ENCODE data around the gene UBN1.

The UBN1 gene

DNA sequence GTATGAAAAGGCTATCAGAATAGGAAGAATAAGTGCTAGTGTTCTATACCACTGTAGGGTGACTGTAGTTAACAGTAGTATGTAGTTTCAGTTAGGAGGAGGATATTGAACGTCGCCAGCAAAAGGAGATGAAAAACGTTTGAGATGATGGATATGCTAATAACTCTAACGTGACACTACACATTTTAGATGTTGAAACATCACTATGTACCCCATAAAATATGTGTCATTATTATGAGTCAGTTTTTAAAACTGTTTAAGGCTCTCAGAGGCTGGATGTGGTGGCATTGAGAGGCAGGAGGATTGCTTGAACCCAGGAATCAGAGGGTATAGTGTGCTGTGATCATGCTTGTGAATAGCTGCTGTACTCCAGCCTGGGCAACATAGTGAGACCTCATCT lies 31.8 kb downstream of the UBN1 start:
- DNase-seq: no peak
- intact Hi-C loops (cut with DNase I): no loop called here

DNA sequence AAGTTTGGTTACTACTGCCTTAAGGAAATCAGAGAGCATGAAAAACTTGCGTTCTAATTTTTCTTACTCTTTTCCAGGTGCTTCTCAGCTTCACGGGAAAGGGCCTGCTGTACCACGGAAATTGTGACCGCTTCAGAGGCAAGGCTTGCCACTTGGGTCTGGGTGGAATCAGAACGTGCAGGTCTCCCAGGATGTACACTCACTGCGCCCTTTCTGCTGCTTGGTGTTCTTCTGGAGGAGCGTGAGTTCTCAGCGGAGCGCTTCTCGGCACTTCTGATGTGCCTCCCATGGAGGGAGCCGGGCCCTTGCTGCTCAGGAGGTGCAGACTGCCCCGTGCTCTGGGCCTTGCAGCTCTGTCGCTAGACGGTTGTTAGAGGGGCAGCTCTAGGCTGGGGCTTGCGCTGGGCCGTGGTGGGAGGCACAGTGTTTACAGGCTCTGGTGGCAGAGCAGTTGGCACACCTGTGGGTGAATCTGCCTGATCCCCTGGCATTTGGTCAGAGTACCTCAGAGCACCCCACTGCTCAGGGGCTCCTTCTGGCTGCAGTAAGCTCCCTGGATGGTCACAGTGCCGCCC lies 32.8 kb downstream of the UBN1 start:
- intact Hi-C loops (cut with DNase I): no loop called here
- DNase-seq: no peak

DNA sequence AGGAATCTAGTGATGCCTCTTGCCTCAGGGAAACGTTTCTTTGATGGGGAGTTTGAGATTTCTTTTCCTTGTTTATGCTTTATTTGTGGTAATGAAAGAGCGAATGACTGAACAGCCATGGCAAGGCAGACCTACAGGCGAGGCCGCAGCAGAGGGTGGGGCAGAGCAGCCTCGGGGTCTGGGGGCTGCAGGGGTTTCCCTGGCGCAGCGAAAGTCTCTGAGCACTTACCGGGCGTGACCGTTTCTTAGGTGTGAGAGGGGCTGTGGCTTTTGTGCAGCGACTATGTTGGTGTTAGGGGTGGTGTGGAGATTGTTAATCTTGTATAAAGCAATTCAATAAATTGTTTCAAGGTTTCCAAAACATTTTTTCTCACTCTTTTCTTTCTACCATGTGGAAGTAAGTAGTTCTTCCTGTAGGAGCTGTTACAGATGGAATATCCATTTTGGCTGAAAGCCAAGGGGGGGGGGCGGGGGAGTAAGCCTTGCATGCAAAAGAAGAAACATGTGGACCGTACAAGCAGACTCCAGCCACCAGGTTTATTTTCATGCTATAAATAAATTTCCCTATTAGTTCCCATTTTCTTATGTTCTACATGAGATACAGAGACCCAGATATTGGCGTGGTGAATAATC lies 34.8 kb downstream of the UBN1 start:
- DNase-seq: no peak
- intact Hi-C loops (cut with DNase I): no loop called here

DNA sequence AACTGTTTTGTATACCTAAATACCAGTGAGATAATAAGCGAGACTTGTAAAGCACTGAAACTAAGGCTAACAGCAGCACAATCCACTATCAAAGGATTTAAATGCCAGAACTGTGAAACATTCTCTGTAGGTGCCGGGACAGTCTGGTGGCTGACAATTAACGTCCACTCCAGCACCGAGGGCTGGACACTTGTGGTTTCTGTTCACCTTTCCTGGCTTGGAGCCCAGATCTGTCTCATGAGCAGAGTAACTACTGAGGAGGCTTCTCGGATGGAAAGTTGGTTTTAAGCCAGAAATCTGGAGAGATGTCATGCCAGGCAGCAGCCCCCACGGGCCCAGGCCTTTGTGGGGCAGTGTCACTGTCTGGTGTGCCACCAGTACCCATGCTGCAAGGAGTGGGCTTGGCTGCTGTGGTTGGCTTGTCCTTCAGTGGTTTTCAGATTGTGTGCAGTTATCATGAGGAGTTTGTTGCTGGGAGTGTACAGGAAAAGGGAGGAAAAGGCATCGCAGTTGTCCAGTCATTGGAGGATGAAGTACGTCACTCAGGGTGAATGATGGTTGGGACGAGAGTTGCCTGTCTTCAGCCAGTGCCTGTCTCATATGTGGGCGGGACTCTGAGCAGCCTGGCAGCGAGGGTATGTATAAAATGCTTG lies 35.5 kb downstream of the UBN1 start:
- intact Hi-C loops (cut with DNase I): no loop called here
- DNase-seq: no peak

DNA sequence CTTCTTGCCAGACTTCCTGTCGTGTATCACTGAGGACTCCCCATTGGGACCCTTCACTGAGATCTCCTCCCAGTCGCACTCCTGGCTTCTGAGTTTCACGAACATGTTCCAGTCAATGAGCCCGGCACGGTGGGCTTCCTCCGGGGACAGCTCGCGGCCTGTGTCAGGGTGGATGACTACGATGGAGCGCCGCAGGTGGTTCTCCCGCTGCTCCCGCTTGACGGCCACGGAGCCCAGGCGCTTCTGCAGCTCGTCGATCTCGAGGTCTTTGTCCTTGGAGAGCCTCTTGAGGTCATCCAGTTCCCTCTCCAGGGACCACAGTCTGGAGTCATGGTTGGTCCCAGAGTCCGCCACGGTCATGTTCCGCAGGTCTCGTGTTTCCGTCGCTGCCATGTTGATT lies 36.2 kb downstream of the UBN1 start:
- DNase-seq: no peak
- intact Hi-C loops (cut with DNase I): no loop called here

DNA sequence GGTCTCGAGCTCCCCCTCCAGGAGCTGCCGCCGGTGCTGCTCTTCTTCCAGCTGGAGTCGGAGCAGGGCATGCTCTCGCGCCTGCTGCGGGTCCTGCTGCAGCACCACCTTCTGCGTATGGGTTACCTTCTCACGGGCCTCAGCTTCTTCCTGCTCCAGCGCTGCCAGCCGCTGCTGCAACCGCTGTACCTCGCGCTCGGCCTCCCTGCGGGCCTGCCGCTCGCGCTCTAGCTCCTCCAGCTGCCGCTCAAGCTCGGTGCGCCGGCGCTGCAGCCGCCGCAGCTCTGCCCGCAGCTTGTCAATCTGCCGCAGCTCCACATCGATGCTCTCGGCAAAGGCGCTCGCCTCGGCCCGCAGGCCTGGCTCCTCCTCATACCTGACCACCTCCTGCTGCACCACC lies 36.9 kb downstream of the UBN1 start:
- intact Hi-C loops (cut with DNase I): no loop called here
- DNase-seq: no peak

DNA sequence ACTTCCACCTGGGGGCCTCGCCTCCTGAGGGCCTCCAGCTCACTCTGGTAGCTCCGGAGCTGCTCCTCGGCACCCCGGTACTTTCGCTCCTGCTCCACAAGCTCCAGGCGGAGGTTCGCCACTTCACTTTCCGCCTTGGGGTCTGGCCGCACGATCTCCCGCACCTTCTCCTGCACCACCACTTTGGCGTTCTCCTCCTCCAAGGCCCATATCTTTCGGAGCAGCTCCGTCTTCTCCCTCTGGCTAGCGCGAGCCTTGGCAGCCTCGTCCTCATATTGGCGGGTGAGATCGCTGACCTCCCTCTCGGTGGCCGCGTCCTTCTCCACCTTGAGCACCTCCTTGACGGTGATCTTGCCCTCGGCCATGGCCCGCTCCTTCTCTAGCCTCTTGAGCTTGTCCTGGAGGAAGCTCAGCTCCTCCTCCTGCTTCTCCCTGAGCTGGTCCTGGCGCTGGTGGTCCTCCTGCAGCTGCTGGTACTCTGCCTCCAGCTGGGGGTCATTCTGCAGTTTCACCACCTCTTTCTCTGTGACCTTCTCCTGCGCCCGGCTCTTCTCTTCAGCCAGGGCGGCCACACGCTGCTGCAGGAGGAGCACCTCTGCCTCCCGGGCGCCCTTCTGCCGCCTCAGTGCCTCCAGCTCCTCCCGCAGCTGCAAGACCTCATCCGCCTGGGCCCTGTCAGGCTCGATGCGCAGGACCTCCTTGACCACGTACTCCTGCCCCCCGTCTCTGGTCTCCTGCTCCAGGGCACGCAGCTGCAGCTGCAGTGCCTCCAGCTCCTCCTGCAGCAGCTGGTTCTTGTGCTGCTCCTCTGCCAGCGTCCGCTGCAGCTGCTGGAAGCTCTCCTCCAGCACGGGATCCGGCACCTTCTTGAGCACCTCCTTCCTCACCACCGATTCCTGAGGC lies 37.9 kb downstream of the UBN1 start:
- intact Hi-C loops (cut with DNase I): no loop called here
- DNase-seq: no peak

DNA sequence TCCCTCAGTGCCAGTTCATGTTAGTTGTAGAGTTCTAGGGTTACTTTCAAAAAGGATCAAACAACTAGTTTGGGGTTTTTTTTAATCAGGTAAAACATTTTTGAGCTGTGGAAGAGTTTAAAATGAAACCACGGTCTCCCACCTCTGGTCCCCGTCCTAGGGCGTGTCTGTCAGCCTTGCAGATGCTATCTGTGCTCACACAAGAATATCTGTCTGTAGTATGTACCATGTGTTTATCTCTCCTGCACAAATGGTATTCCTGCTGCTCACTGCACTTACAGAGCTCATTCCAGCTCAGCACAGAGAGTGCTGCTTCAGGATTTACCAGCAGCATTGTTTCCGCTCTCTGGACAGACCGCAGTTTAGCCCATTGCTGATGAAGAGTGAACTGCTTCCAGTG lies 38.9 kb downstream of the UBN1 start:
- intact Hi-C loops (cut with DNase I): no loop called here
- DNase-seq: no peak

DNA sequence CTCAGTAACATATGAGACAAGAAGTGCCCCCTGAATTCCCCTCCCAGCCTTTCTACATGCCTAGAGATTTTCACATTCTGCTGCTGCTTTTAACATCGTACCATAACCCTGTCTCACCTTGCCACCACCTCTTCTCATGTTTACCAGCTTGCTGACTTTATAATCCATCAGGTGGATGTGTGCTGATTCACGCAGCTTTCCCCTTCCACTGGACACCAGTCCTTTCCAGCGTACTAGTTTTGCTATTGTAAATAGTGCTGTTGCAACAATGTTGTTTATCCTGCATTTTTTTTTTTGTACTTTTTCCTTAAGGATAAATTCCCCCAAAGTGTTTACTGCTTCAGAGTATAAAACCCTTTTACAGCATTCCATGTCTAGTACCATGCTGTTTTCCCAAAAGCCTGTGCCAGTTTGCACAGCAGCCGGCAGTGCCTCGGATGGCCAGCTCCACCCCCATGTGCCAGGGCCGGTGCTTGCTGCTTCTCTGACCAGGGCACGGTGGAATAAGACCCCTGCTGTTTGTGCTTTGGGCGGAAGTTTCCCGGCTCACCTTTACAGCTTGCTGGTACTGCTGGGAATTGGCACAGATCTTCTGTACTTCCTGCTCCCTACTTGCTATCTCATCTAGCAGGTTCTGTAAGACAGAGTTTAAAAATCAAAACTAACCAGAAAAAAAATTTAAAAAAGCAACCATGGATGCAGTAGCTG lies 41.3 kb downstream of the UBN1 start:
- no peak for DNase-seq
- intact Hi-C loops (cut with DNase I): no loop called here

DNA sequence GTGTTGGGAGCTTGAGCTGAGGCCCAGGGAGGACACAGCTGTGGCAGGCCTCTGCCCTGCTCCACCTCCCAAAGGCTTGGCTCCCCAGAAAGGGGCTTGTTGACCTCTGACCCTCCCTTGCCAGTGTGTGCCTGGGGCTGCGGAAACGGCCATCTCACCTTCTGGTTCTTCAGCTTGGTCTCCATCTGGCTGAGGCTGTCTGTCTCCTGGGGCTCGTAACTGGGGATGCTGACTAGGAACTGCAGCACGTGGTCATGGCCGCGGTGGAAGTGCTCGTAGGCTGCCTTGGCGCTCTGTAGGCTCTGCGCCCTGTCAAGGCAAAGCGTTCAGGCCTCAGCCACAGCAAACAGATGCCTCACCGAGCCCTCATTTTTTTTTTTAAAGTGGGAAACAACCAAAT lies 42.7 kb downstream of the UBN1 start:
- intact Hi-C loops (cut with DNase I): no loop called here
- DNase-seq: no peak

DNA sequence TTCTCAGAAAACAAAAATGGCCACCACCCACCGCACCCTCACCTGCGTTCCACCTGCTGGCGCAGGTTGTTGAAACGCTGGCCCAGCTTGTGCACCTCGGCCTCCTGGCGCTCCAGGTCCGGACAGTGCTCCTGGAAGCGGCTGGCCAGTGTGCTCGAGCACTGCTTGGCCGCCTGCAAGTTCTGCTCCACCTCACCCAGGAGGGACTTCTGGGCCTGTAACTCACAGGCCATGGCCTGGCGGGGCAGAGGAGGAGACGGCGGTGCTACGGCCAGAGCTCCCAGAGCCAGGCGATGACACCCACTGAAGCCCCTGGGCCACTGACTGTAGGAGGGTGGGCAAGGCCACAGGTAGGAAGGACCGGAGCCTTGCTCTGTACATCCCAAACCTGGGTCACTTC lies 43.4 kb downstream of the UBN1 start:
- intact Hi-C loops (cut with DNase I): no loop called here
- DNase-seq: no peak

DNA sequence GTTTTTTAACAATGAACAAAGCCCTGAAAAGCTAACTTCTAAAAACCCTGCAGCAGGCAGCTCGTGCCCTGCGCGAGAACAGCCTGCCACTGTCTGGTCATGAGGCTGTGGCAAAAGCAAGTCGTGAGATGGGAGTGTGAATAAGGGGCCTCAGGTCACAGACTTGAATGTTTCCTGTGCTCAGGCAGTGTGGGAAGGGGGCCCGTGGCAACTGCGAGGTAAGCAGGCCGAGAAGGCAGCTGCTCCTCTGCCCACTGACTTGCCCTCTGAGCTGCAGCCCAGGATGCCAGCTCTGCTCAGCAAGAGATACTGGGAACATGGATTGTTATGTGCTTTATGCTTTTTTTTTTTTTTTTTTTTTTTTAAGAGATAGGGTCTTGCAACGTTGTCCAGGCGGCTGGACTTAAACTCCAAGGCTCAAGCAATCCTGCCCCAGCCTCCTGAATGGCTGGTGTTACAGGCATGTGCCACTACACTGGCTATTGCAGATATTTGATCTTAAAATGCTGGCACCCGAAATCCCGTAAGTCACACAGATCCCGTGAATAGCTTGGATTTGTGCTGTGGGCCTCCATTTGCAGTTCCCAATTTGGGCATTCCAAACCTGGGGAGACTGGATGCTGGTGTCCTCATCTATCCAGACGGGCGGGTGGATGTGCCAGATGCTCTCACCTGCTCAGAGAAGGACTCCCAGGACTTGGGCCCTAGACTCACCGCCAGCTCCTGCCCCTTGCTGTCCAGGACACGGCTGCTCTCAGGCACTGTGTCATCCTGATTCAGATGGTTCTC lies 44.0 kb downstream of the UBN1 start:
- intact Hi-C loops (cut with DNase I): no loop called here
- no peak for DNase-seq

DNA sequence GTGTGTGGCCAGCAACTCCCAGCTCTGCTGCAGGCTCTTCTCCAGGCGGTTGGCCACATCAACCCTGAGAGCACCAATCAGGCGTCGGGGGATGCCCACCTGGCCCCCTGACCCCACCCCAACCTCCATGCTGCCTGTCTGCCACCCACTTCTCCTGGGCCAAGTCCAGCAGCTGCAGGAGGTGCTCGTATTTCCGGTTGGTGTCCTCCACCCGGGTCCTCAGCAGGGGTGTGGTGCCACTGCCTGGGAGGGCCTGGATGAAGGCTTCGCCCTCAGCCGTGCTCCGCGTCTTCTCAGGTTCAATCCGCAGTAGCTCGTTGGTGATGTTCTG lies 44.6 kb downstream of the UBN1 start:
- no peak for DNase-seq
- intact Hi-C loops (cut with DNase I): no loop called here

DNA sequence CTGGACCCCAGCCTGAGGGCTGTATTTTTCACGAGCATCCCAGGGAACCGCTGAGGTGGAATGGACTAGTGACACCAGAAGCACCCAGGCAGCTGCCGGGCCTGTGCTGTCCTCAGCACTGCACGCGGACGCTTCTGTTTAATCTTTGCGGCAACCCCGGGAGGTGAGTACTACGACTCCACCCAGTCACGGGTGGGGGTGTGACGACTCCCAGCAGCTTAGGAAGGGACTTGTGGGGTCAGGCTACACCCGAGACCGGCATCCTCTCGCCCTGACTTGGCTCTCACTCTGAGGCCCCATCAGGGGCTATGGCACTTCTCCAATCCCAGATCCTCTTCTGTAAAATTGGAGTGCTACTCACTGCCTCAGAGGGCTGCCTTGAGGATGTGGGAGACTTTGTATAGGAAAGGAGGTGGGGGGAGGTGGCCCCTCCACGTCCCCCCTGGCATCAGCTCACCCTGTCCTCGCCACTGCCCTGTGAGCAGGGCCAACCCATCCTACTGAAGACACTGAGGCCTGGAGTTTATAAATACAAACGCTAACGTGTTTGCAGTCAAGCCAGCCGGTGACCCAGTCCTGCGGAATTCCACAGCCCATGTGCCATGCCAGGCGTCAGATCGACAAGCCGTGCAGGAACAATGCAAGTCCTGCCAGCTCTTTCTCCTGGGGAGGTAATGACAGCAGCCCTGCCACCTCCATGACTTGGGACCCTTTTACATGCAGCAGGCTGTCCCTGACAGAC lies 45.3 kb downstream of the UBN1 start:
- no peak for DNase-seq
- intact Hi-C loops (cut with DNase I): no loop called here

DNA sequence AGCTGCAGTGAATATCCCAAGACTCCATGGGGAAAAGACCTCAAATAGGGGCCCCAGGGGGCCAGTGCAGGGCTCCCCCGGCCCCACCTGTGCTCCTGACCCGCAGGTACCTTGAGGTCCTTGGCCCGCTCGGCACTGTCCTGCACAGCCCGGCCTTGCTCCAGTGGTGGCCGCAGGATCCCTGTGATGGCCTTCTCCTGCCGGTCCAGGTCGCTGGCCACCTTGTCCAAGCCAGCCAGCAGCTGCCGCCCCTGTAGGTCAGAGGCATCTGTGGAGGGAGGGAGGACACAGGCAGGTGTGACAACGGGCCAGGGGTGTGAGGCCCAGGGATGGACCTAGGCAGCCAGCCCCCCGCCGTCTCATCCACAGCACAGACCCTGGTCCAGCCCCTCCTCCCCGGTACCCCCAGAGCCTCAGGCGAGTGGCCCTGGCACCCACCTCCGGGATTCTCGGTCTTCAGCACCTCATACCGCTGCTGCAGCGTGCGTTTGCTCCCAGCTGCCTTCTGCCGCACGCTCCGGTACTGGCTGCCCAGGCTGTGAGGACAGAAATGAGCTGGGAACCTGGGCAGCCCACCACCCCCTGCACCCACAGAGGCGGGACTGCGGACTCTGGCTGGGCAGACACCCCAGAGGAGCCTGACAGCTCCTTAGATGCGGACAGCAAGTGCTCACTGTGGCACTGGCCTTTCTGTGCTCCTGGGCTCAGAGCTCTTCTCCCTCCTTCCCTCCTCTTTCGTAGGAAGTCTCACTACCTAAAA lies 46.0 kb downstream of the UBN1 start:
- DNase-seq: no peak
- intact Hi-C loops (cut with DNase I): no loop called here

DNA sequence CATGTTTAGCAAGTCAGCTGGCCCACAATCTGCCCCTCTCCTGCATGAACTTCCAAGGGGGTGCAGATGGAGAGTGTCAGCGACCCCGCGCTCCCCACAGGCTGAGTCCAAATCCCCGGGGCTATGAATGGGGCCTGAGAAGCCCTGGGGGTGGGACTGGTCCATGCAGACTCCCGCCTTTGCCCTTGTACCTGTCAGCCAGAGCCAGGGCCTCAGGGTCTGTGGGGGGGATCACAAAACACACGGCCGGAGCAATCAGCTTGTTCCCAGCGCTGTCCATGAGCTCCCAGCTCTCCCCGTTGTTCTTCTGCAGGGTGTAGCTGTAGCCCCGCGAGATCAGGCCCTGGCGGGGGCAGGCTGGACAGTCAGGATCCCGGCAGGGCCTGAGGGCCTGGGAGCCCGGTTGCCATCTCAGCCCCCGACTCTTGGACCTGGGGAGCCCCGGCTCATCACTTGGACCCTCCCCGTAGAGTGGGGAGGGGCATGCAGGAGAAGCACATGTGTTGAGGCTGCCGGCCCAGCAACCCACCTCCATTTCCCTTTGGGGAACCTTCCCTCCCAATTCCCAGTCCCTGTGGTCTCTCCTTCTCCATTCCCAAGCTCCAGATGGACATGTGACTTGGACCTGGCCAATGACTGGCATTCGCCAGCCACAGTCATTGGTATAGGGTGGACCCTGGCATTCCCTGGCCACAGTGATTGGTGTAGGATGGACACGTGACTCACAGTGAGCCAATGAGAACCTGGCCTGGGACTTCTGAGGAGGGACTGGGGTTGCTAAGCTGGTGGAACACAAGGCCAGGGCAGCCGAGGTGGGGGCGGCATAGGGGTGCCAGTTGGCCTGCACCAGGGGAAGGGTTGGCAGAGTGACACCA lies 47.2 kb downstream of the UBN1 start:
- DNase-seq: no peak

More for the DNA sequence above, 47.2 kb downstream of the UBN1 start:
- intact Hi-C loops (cut with DNase I): no loop called here

Data from head of caudate nucleus (tissue), 42 donors.